ENCODE measurements around the gene RHBDD1.

Gene RHBDD1

DNA sequence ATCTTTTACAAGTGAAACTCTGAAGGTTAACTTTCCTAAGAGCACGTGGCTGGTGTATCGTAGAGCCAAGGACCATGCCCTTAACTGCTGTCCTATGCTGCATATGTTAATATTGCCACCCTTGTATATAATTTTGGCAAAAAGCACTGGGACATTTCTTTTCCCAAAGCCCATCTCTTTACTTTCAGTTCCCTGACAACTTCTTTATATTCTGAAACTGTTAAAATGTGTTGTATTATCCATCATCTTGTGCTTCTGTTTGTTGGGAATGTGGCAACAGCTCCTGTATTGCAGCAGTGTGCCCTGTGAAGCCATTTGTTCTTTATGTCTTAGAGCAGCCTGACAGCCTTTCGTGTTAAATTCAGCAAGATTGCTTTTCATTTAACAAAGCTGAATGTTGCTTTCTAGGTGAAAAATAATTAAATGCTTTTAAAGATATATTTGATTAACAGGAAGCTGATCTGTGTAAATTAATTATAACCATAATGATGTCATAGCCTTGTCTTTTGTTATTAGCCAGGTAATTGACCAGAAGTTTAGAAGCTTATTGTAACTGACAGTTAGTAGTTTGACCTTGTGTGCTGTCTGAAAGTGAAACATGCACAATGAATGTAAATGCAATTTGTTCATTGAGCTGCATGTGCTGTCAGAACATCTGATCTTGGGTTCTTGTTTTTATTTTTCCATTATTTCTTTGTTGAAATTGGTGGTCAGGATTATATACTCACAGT is 9.7 kb downstream of the RHBDD1 start:
- no peak for DNase-seq (ENCODE audit: low read depth, low spot score)

DNA sequence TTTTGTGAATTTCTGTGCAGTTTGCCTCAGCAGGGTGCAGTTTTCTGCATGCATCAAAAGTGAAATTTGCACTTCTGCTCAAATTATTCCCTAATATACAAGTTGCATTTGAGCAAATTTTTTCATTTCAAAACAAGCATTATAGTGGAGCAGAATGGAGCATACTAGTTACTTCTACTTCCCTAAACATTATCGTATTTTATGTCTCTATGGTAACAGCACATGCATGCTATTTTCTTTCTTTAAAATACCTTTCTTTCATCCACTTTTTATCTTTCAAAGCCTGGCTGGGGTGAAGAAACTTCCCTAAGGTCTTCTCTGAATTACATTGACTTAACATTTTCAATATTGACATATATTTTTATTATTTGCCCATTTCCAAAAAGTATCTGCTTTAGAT is 11.2 kb downstream of the RHBDD1 start:
- no peak for DNase-seq (ENCODE audit: low read depth, low spot score)

DNA sequence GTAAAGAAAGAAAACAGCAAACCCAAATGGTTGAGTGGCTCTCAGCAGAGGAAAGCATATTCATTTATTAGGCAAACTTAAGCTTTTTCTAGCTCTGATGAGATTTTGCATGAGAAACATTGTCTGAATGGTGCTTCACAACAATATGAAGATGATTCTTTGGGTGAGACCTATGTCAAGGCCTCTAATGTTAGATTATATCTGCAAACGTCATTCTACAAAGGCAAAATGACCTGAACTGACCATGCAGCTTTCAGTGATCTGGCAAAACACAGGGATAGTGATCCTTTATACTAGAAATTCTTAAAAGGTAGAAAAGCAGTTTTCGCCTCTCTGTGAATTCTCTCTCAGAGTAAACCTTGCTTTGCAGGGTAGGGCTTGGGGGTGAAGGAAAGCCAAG is 11.7 kb downstream of the RHBDD1 start:
- DNase-seq (ENCODE audit: low read depth, low spot score), result no peak

DNA sequence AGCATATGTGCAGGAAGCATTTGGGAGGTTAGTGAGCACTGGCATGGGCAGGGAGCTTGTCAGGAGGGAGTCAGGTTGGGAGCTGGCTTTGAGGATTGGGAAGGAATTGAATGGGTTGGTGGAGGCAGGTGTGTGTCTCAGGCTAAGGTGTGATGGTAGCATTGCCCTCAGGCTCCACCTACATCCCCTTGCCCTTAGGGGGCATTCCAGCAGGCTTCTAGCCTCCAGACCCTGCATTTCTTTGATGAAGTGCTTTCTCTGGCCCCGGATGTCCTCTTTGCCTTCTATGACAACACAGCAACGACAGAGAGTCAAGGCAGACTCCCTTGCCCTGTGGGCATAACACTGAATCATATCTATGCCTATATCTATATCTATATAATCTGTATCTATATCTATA is 13.5 kb downstream of the RHBDD1 start:
- DNase-seq (ENCODE audit: low read depth, low spot score), result no peak

DNA sequence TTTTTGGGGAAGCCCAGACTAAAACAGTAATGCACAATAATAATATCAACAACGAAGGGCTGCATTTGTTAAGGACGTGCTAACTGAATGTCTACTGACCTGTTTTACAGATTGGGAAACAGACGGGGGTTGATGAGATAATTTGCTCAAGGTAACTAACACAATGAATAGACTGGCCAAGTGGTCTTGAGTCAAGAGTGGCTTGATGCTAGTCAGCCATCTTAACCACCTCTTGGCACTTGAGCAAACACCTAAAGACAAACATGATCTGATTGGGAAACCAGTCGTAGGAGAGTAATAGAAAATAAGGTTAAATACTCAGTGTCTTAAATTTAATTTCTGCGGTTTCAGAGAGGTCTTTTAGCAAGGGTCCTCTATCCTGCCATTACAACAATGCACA is 14.2 kb downstream of the RHBDD1 start:
- no peak for DNase-seq (ENCODE audit: low read depth, low spot score)

DNA sequence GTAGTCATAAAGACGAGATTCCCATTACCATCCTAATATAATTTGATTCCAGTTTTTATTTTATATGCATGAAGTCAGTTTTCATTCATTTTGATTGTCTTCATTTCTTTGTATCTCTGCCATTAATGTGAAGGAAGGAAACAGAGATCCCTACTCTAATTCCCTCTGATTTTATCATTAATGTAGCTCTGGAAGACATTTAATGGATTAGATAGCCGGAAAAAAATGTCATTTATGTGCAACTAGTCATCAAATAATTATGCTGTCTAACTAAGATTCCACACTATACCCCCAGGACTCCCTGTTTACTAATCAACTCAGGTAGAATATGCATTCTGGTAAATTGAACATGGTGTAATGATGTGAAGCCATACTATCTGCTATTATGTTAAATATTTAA is 19.9 kb downstream of the RHBDD1 start:
- no peak for DNase-seq (ENCODE audit: low read depth, low spot score)

DNA sequence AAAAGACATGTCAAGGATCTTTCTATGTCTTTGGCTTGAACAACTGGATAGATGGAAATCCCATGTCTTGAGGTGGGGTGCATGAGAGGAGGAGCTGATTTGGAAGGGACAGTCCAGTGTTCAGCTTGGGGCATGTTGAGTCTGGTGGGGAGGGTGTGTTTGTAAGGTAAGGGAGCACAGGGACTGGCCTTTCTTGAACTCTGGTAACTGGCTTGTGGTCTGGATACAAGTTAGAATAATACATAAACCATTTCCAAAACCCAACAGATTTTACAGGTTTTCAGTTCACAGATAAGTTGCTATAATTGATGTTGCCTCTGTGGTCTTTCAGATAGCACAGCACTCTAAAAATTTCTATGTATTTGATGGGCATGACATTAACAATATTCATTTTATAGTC is 24.2 kb downstream of the RHBDD1 start:
- no peak for DNase-seq (ENCODE audit: low read depth, low spot score)

DNA sequence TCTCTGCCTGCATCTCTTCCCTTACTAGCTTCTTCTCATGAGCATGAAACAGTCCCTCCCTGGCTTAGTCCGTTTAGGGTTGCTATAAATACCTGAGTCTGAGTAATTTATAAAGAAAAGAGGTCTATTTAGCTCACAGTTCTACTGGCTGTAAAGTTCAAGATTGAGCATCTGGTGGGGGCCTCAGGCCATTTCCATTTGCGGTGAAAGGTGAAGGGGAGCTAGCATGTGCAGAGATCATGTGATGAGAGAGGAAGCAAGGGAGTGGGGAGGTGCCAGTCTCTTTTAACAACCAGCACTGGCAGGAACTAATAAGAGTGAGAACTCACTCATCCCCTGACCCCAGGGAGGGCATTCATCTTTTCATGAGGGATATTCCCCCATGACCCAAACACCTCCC is 26.8 kb downstream of the RHBDD1 start:
- no peak for DNase-seq (ENCODE audit: low read depth, low spot score)

DNA sequence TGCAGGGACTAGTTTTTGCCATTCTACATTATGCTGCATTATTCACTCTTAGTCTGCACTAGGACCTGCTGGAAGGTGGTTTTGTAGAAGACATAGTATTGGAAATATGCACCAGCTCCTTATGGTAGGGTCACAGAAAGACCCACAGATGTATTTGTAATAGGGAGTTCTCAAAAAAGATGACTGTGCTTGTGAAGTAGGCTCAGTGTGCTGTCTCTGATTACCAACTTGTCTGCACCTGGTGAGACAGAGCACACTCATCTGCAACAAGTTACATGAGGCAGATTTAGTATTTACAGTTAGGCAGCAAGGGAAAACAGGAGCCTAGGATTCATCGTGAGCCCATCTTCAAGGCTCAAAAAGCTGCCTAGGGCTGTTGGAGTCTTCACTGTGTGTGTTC is 29.4 kb downstream of the RHBDD1 start:
- no peak for DNase-seq (ENCODE audit: low read depth, low spot score)

DNA sequence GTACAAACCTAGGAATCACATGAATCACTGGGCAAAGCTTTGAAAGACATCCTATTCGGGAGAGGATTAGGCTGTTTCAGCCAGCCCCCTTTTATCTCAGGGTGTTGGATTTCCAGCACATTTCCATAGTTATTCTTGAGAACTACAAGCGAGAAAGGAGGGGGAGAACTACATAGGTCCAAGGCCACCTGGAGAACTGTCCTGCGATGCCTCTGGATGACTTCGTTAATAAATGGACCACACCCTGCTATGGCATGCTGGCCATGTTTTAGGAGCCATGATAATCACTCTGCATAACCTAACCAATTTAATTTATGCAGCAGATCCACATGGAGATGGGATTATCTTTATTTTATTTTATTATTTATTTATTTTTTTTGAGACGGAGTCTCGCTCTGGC is 29.9 kb downstream of the RHBDD1 start:
- no peak for DNase-seq (ENCODE audit: low read depth, low spot score)

DNA sequence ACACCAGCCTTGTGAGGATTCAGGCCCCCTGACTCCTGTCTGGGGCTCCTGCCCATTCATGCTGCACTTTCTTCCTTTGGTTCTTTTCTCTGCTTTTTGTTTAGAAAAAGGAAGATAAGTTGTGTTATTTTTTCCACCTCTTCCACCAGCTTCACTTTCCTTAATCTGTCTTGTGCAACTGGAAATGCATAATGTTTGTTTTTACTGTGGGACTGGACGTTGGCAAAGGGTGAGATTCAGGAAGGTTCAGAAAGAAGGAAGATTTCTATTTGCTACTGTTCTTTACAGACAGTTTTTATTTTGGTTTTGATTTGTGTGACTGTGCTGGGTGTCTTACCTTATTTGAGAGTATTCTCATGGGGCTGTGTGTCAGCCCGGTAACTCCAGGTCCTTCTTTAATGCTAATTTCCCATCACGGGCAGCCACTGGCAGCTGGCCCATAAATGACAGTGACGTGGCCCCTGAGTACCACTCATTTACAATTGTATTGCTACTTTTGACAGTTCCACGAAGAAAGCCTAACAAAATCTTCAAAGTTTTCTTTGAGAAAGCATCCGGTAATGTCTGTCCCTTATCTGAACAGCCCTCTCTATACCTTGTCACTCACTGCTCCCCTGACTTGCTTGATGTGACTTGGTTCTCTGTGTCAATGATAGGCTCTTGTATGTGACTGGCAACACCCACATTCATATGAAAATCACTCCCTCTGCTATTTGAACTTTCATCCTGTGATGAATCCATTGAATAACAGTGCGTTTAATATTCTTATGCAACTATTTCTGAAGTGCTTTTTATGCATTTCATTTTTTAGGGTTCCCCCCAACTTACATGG is 32.7 kb downstream of the RHBDD1 start:
- DNase-seq (ENCODE audit: low read depth, low spot score), result no peak

DNA sequence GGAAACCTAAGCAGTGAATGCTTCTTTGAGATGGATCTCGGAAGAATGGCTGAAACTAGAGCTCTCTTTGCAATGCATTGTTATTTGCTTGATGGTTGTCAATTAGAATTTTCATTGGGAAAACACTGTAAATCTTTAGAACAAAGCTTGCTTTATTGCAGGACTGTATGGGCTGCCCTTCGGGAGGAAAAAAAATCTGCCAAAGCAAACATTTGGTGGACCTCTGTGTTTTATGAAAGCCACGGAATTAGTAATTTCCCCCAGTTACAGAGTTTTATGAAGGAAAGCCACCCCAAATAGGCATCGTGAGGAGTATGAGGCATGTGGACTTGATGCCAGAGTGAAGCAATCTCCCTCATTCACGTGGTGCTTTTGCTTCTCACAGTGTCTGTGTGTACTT is 33.5 kb downstream of the RHBDD1 start:
- no peak for DNase-seq (ENCODE audit: low read depth, low spot score)

DNA sequence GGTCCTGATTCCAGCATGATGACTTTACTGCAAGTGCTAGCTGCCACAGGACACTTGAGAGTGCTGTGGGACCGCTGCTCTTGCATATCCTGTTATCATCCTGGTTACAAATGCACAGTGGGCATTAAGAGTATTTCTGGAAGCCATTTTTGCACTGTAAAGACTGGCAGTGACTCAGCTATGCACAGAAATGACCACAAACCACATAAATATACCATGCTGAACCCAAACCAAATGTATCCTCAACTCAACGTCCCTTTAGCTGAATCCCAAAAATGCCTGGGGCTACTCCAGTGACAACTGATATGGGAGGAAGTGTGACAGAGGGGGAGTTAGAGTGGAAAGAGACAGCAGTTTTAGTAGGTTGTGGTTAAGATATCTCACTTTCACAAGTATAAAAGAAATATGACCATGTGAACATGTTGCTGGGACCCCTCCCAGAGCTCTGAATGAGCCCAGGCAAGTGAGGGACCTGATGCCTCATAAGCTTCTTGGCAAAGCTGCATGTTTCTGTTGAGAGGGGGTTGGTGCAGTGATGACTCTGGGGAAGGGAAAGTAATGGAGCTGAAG is 37.3 kb downstream of the RHBDD1 start:
- no peak for DNase-seq (ENCODE audit: low read depth, low spot score)

DNA sequence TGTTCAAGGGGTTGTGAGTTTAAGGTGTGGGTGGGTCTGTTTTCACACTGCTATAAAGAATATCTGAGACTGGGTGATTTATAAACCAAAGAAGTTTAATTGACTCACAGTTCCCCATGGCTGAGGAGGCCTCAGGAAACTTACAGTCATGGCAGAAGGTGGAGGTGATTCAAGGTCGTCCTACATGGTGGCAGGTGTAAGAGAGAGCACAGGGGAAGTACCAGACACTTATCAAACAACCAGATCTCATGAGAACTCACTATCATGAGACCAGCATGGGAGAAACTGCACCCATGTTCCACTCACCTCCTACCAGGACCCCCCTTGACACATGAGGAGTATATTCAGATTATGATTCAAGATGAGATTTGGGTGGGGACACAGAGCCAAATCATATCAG is 38.0 kb downstream of the RHBDD1 start:
- no peak for DNase-seq (ENCODE audit: low read depth, low spot score)

DNA sequence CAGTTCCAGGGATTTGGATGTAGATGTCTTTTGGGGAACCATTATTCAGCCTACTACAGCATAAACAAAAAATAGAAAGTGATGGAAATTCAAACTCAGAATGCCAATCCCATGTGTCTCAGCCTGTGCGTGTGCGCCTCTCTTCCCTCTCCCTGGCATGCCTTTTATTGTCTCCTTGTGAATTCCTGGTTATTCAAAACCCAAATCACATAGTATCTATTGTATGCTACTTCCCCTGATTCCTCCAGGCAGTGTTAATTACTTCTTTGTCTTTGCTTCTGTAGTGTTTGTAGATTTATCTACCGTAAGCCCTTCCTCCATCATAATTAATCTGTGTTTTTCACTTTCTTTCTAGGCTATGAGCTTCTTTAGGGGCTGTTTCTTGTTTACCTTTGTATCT is 38.9 kb downstream of the RHBDD1 start:
- DNase-seq (ENCODE audit: low read depth, low spot score), result no peak

DNA sequence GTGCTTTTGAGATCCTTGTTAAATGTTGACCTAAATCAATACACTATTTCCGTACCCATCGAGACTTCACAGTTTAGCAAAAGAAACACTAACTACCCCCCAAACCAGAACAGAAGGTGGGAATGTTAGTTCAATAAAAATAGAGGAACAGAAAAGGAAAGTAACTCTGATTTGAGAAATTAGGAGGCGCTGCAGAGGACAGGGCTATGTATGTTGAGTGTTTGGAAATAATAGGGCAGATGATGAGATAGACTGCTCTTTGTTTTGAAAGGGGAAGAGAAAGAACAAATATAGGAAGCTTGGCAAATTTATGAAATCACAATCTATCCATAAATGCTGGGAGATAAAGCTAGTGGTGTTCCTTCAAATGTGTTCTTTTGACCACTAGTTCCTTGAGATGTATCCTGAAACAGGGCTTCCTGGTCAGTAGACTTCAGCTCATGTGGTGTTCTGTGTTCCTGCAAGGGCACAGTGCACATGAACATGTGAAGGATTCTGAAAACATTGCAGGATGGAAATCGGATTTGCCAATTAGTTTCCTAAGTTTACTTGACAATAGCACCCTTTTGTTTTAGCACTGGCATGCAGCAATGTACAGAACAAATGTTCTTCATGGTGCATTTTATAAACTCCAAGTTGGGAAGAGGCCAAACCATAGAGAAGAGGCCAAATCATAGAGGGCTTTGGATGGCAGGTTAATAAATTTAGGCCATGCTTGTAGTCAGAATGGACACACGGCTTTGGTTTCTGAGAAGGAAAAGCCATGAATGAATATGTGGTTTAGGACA is 39.8 kb downstream of the RHBDD1 start:
- DNase-seq (ENCODE audit: low read depth, low spot score), result no peak

DNA sequence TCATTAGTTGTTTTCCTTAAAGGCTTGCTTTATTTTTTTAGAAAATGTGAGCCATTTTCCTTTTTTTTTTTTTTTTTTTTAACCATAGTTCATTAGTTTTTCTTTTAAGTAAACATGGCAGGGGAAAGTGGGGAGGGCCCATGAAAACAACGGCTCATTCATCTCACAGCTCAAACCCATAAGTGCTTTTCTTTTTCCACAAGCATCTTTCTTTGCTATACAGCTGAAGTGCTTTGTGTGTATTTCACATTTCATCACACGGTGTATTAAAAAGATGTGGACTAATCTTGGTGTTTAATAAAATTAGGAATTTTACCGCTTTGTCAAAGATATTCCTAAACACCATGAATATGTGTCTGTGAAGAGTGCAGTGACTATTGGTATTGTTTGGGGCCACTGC is 41.6 kb downstream of the RHBDD1 start:
- no peak for DNase-seq (ENCODE audit: low read depth, low spot score)

DNA sequence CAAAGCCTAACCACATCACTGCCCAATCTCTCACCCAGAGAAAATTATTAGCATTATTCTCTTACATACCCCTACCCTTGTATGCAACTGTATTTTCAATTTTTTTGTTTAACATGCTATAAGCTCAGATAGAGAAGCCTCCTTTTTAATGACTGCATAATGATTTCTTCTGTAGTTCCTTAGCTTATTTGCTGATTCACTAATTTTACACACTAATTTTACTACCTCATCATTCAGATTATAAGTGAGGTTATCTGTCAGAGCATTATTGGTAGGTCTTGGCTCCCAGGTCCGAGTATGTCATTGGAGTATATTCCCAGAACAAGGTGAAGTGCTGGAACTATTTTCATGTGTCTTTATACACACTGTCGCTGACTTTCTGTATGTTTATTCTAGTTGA is 45.4 kb downstream of the RHBDD1 start:
- DNase-seq (ENCODE audit: low read depth, low spot score), result no peak

DNA sequence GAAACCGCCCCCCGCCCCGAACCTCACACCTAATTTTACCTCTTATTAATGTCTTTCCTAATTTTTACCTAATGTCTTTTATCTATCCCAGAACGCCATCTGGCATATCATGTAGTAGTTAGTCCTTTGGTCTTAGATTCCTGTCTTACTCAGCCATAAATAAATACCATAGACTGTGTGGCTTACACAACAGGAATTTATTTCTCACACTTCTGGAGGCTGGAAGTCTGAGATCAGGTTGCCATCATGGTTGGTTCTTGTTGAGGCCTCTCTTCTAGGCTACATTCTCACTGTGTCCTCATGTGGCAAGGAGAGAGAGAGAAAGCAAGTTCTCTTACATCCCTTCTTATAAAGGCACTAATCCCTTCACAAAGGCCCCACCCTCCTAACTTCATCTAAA is 46.8 kb downstream of the RHBDD1 start:
- no peak for DNase-seq (ENCODE audit: low read depth, low spot score)

DNA sequence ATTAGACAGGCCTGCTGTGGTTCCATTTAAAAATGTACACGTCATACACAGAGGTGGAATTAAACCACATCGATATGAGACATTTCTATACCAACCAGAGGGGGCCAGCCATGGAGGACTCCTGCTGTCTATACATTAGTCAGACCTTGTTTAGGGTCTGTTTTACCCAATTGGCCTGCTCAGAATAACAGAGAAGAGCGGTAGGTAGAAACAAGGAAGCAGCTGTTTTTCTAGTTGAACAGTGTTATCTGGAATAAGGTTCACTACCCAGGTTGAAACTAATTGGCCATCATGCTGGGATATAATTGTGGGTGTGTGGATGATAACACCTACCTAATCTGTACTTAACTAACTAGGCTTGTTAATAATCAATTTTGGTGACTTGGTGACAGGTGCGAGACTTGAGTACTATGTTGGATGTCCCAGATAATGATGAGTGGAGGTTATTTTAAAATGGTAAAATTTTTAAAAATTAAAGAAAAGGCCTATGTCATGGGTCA is 47.5 kb downstream of the RHBDD1 start:
- DNase-seq (ENCODE audit: low read depth, low spot score), result no peak

DNA sequence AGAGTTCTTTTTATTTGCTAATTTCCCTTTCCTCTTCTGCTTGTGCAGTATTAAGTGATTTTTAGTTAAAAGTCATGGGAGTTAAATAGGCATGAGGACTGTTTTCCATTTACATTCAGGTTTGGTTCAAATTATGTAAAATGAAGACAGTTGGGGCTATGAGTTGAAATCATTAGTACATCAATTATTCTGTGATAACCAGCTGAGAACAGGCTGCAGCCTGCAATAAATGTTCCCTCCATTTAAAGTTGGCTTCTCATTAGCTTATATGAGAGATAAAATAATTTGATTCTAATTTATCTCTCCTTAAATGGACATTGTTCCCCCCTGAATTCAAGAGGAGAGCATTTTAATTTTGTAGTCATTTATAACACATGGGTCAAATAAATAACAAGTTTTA is 48.3 kb downstream of the RHBDD1 start:
- DNase-seq (ENCODE audit: low read depth, low spot score), result no peak

Data from smooth muscle cell of the brain vasculature (primary cell).